Left ventricle myocardium inferior (tissue), 1 donor: ENCODE results near the gene AP3M1. TPM values are rescaled to one million over a fixed set of nuclear protein-coding genes. Genes with fewer than 3 reads are reported as not detected.

Experiments used
- DNase-seq: peaks from one replicate; pipeline ENCODE4 v3.0.0-alpha.2; 2020
- H3K27ac ChIP-seq: fragments of 200-600 bp; replicated peaks from 2 replicates; pipeline ENCODE4 v1.8.0; 2021
- H3K27me3 ChIP-seq: fragments of 200-600 bp; 2 replicates; pipeline ENCODE4 v1.8.0; 2021; ENCODE audit warnings: low read depth
- H3K36me3 ChIP-seq: fragments of 200-600 bp; 2 replicates; pipeline ENCODE4 v1.8.0; 2021
- H3K4me1 ChIP-seq: fragments of 200-600 bp; 2 replicates; pipeline ENCODE4 v1.8.0; 2021
- H3K4me3 ChIP-seq: fragments of 200-600 bp; 2 replicates; pipeline ENCODE4 v1.8.0; 2021; ENCODE audit warnings: mild to moderate bottlenecking, moderate library complexity
- H3K9me3 ChIP-seq: fragments of 200-600 bp; replicated peaks from 2 replicates; pipeline ENCODE4 v1.8.0; 2021
- intact Hi-C: fragments of 100-400 bp; cut with micrococcal nuclease; formaldehyde crosslinking; loops from one replicate; pipeline ENCODE4 v1.11.0; 2022
- total RNA-seq: library from RNA; stranded (reverse); fragmentation: NEBNext Ultra II Directional; extraction: Animal tissue kit (Norgen Biotek cat#: 25700); gene quantifications from one replicate; pipeline ENCODE4 v1.2.1, GENCODE V29; 2021
- TF ChIP-seq, protein P1 (sequence below): fragments of 200-600 bp; IDR thresholded peaks from 2 replicates; pipeline ENCODE4 v1.8.0; 2021; ENCODE audit warnings: antibody characterized with exemption, mild to moderate bottlenecking, borderline replicate concordance
- donor health status: DM: no; HTN: yes; CAD: no; lungs with severe emphysema.

Gene AP3M1
- total RNA-seq, 1 donor from 2014 or later, result 30.6 TPM

DNA sequence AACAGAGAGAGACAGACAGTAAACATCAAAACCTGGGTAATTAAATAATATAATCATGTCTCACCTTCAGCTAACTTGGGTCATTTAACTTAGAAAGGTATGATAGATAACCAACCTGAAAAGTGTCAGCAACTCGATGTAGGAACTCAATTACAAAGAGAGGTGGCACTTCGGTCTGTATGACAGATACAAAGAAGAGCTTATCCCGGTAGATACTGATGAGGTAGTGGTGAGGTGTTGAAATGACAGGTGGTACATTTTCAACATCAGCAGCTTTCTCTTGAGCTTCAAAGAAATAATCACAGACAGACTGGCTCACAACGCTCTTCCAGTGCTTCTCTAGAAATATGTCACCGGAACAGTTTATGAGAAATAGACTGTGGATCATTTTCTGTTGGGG is 12.6 kb downstream of the AP3M1 start:
- Histone ChIP-seq H3K9me3 (no peaks in the 10 kb centered on the region), H3K27me3 (no peaks in the 10 kb centered on the region), H3K4me3 (no peak overlapping the region), H3K36me3 (peaks cover 55% of the 10 kb centered on the region), H3K27ac (no peak overlapping the region), H3K4me1 (peaks cover 3% of the 10 kb centered on the region)
- intact Hi-C loops, result no loop called here
- DNase-seq, result no peak
- TF ChIP-seq, protein P1, sequence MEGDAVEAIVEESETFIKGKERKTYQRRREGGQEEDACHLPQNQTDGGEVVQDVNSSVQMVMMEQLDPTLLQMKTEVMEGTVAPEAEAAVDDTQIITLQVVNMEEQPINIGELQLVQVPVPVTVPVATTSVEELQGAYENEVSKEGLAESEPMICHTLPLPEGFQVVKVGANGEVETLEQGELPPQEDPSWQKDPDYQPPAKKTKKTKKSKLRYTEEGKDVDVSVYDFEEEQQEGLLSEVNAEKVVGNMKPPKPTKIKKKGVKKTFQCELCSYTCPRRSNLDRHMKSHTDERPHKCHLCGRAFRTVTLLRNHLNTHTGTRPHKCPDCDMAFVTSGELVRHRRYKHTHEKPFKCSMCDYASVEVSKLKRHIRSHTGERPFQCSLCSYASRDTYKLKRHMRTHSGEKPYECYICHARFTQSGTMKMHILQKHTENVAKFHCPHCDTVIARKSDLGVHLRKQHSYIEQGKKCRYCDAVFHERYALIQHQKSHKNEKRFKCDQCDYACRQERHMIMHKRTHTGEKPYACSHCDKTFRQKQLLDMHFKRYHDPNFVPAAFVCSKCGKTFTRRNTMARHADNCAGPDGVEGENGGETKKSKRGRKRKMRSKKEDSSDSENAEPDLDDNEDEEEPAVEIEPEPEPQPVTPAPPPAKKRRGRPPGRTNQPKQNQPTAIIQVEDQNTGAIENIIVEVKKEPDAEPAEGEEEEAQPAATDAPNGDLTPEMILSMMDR, result no peak

DNA sequence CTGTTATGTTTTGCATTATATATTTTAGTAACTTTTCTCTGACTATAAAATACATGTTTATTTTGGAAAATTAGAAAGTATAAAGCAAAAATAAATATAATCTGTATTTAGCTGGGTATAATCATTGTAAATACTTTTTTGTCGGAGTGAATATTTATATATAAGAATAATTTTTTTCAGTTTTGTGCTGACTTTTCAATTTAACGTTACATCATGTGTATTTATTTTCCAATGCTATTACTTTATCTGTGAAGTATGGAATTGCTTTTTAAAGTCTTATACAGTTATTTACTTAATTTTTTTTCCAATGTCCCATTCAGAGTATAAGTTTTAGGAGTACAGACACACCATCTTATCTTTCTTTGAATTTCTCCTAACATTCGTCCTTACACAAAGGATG is 15.2 kb downstream of the AP3M1 start:
- Histone ChIP-seq H3K36me3 (peaks cover 81% of the 10 kb centered on the region), H3K9me3 (no peaks in the 10 kb centered on the region), H3K4me3 (no peak overlapping the region), H3K27ac (no peak overlapping the region), H3K27me3 (no peaks in the 10 kb centered on the region), H3K4me1 (no peaks in the 10 kb centered on the region)
- TF ChIP-seq, protein P1, result no peak
- intact Hi-C loops, result no loop called here
- no peak for DNase-seq

DNA sequence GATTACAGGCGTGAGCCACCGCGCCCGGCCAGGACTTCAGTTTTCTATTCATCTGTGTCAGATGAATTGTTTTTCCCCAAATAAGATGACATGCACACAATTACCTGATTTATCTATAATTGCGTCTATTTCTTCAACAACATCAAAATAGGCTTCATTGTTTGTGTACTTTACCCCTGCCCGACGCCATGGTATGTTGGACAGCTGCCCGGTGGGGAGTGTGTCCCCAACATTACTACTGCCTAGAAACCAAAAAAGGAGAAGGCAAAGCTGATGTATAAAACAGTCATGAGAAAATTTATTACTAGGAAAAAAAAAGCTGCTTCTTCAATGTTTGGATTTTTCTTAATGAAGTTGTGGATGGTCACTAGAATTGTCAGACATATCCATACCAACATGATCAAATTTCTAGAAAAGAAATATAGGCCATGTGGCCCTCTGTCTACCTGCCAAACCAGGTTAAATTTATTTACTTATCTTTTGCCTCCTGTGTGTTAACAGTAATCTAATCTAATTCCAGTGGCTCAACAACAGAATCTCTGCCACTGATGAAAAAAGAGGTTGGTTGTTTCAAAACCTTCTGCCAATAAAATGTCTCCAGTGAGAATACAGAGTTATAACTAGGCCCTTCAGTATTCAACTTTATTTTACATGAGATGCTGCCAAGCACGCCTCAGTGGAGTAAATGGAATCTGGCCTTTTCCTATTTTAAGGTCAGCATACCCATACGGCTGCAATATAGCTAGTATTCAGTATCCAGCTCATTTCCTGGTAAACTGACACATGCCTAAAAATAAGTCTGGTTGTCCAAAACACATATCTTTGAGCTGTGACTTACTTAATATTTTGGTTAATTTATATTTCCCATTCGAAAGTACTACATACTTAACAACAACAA is 16.5 kb downstream of the AP3M1 start:
- peaks cover 93% of the 10 kb centered on the region for H3K36me3 ChIP-seq
- H3K4me3 ChIP-seq, result no peak overlapping the region
- H3K4me1 ChIP-seq, result no peaks in the 10 kb centered on the region
- DNase-seq, result no peak
- TF ChIP-seq, protein P1, result no peak
- intact Hi-C loops, result no loop called here
- H3K27ac ChIP-seq, result no peak overlapping the region
- H3K27me3 ChIP-seq, result no peaks in the 10 kb centered on the region
- H3K9me3 ChIP-seq, result no peaks in the 10 kb centered on the region

DNA sequence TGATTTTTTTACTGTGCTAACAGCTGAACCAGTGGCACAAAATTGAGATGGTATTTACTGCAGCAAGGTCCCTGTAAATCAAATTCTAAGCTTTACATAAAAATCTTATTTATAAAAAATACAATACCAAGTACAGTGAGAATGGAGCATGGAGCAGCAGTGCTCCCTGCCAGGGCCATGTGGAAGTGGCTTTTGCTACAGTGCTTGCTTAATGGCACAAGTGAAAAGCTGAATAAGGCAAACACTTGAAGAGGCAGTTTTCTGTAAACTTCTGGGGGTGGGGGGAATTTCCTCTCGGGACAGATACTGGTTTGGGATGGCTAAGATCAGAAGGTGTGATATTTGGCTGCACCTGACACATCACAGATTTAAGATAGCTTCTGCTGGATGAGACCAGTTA is 27.5 kb downstream of the AP3M1 start:
- TF ChIP-seq, protein P1, result no peak
- Histone ChIP-seq H3K4me1 (peaks cover 31% of the 10 kb centered on the region), H3K27ac (no peak overlapping the region), H3K27me3 (no peaks in the 10 kb centered on the region), H3K9me3 (no peaks in the 10 kb centered on the region), H3K4me3 (no peak overlapping the region), H3K36me3 (peaks cover 89% of the 10 kb centered on the region)
- intact Hi-C loops, result no loop called here
- DNase-seq, result no peak

DNA sequence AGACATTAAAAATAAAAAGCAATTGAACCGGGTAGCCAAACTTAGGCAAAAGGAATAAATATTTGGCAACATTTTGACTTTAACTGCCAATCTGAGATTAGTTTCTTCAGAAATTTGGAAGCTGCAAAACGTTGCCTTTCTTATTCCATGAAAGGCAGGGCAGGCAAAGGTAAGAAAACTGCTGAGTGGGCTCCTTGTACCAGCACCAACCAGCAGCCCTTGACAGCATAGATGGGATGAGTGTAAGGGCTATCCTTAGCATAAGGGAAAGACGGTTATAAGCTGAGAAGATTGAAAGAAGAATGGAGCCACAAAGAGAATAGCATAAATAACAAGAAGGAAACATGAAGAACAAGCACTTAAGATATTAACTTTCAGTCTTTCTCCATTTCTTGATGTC is 28.6 kb downstream of the AP3M1 start:
- DNase-seq, result no peak
- intact Hi-C loops, result no loop called here
- Histone ChIP-seq H3K4me1 (peaks cover 35% of the 10 kb centered on the region), H3K36me3 (peaks cover 89% of the 10 kb centered on the region), H3K4me3 (no peak overlapping the region), H3K27me3 (no peaks in the 10 kb centered on the region), H3K9me3 (no peaks in the 10 kb centered on the region), H3K27ac (no peak overlapping the region)
- TF ChIP-seq, protein P1, result no peak
